Measurements from ENCODE around the gene EFNA4. TPM values are rescaled to one million over a fixed set of nuclear protein-coding genes. Genes with fewer than 3 reads are reported as not detected.

EFNA4 gene
- total and polyA plus RNA-seq, 2 experiments from 2014 or later: 4.6 to 5.5 TPM

GRCh38 chr1:155052439-155053395 lies 10.8 kb upstream of the EFNA4 start:
- H3K79me2 ChIP-seq (ENCODE audit: insufficient read depth): no peaks in the 10 kb centered on the region
- H3K4me1 ChIP-seq (ENCODE audit: insufficient read depth): peaks cover 9% of the 10 kb centered on the region
- no peaks in the 10 kb centered on the region for H3K9me3 ChIP-seq (ENCODE audit: low read depth)
- H3K27me3 ChIP-seq (replicated peaks; ENCODE audit: insufficient read depth): no peaks in the 10 kb centered on the region
- peak overlapping the region; percentile 74 for H3K4me3 ChIP-seq
- no peak for TF ChIP-seq EZH2phosphoT487 (IDR thresholded peaks at IDR 0.05; ENCODE audit: insufficient read depth, low read depth)
- TF ChIP-seq EZH2 (IDR thresholded peaks at IDR 0.05; ENCODE audit: insufficient read depth, poor library complexity, severe bottlenecking): no peak
- no peaks in the 10 kb centered on the region for H3K36me3 ChIP-seq (ENCODE audit: low read depth)
- in situ Hi-C loops (cut with MboI): no loop called here
- H3F3A ChIP-seq (ENCODE audit: insufficient read depth): peaks cover 10% of the 10 kb centered on the region
- peak; percentile 37 for DNase-seq
- peak overlapping the region; percentile 70 for H2AFZ ChIP-seq
- WGBS, 2 experiments (ENCODE audit: low coverage in 1 of 2, low lambda C conversion rate in 2 of 2, missing lambda C conversion rate in 2 of 2): 62% methylated on average over 11 to 12 of the region's 12 CpGs
- H3K9ac ChIP-seq: peak overlapping the region; percentile 75
- H4K20me1 ChIP-seq (ENCODE audit: insufficient read depth): no peaks in the 10 kb centered on the region
- H3K27ac ChIP-seq: no peak overlapping the region
- peak overlapping the region; percentile 84 for H3K4me2 ChIP-seq (ENCODE audit: unreplicated experiment)
- no peaks in the 10 kb centered on the region for H3K9me2 ChIP-seq (ENCODE audit: insufficient read depth)

GRCh38 chr1:155053531-155054105 lies 9.9 kb upstream of the EFNA4 start:
- Histone ChIP-seq H3K9me2 (ENCODE audit: insufficient read depth) (no peaks in the 10 kb centered on the region), H3K27me3 (replicated peaks; ENCODE audit: insufficient read depth) (no peaks in the 10 kb centered on the region), H3K4me2 (ENCODE audit: unreplicated experiment) (no peak overlapping the region), H3K27ac (no peak overlapping the region), H3K9ac (no peak overlapping the region), H2AFZ (no peak overlapping the region), H3K79me2 (ENCODE audit: insufficient read depth) (no peaks in the 10 kb centered on the region), H3F3A (ENCODE audit: insufficient read depth) (peaks cover 10% of the 10 kb centered on the region), H3K4me3 (no peak overlapping the region), H3K4me1 (ENCODE audit: insufficient read depth) (peaks cover 9% of the 10 kb centered on the region), H4K20me1 (ENCODE audit: insufficient read depth) (no peaks in the 10 kb centered on the region), H3K36me3 (ENCODE audit: low read depth) (no peaks in the 10 kb centered on the region), H3K9me3 (ENCODE audit: low read depth) (no peaks in the 10 kb centered on the region)
- DNase-seq: no peak
- in situ Hi-C loops (cut with MboI): no loop called here
- WGBS, 2 experiments (ENCODE audit: low coverage in 1 of 2, low lambda C conversion rate in 2 of 2, missing lambda C conversion rate in 2 of 2): 88 to 97% methylated on average over 7 of the region's 7 CpGs
- TF ChIP-seq EZH2 (IDR thresholded peaks at IDR 0.05; ENCODE audit: insufficient read depth, poor library complexity, severe bottlenecking) (no peak), EZH2phosphoT487 (IDR thresholded peaks at IDR 0.05; ENCODE audit: insufficient read depth, low read depth) (no peak)

GRCh38 chr1:155057104-155057503 lies 6.4 kb upstream of the EFNA4 start:
- Histone ChIP-seq H3K4me1 (ENCODE audit: insufficient read depth) (no peaks in the 10 kb centered on the region), H3K9ac (no peak overlapping the region), H3F3A (ENCODE audit: insufficient read depth) (no peaks in the 10 kb centered on the region), H3K9me2 (ENCODE audit: insufficient read depth) (no peaks in the 10 kb centered on the region), H3K4me2 (ENCODE audit: unreplicated experiment) (no peak overlapping the region), H3K9me3 (ENCODE audit: low read depth) (no peaks in the 10 kb centered on the region), H2AFZ (no peak overlapping the region), H4K20me1 (ENCODE audit: insufficient read depth) (no peaks in the 10 kb centered on the region), H3K27me3 (replicated peaks; ENCODE audit: insufficient read depth) (no peaks in the 10 kb centered on the region), H3K27ac (no peak overlapping the region), H3K79me2 (ENCODE audit: insufficient read depth) (no peaks in the 10 kb centered on the region), H3K36me3 (ENCODE audit: low read depth) (no peaks in the 10 kb centered on the region), H3K4me3 (no peak overlapping the region)
- DNase-seq: no peak
- WGBS, 2 experiments (ENCODE audit: low coverage in 1 of 2, low lambda C conversion rate in 2 of 2, missing lambda C conversion rate in 2 of 2): 88% methylated on average over 8 of the region's 8 CpGs
- TF ChIP-seq EZH2phosphoT487 (IDR thresholded peaks at IDR 0.05; ENCODE audit: insufficient read depth, low read depth) (no peak), EZH2 (IDR thresholded peaks at IDR 0.05; ENCODE audit: insufficient read depth, poor library complexity, severe bottlenecking) (no peak)
- in situ Hi-C loops (cut with MboI): no loop called here

- Histone ChIP-seq H3K9me2 (ENCODE audit: insufficient read depth) (no peaks in the 10 kb centered on the region), H3K79me2 (ENCODE audit: insufficient read depth) (no peaks in the 10 kb centered on the region), H3K9ac (no peak overlapping the region), H3K27ac (no peak overlapping the region), H3K4me3 (no peak overlapping the region), H3F3A (ENCODE audit: insufficient read depth) (no peaks in the 10 kb centered on the region), H3K4me2 (ENCODE audit: unreplicated experiment) (no peak overlapping the region), H4K20me1 (ENCODE audit: insufficient read depth) (no peaks in the 10 kb centered on the region), H3K27me3 (replicated peaks; ENCODE audit: insufficient read depth) (no peaks in the 10 kb centered on the region), H3K4me1 (ENCODE audit: insufficient read depth) (no peaks in the 10 kb centered on the region), H3K9me3 (ENCODE audit: low read depth) (no peaks in the 10 kb centered on the region), H2AFZ (no peak overlapping the region), H3K36me3 (ENCODE audit: low read depth) (no peaks in the 10 kb centered on the region)
- in situ Hi-C loops (cut with MboI): no loop called here
- 96 to 98% methylated on average over 13 of the region's 13 CpGs for WGBS, 2 experiments (ENCODE audit: low coverage in 1 of 2, low lambda C conversion rate in 2 of 2, missing lambda C conversion rate in 2 of 2)
- no peak for TF ChIP-seq EZH2phosphoT487 (IDR thresholded peaks at IDR 0.05; ENCODE audit: insufficient read depth, low read depth)
- TF ChIP-seq EZH2 (IDR thresholded peaks at IDR 0.05; ENCODE audit: insufficient read depth, poor library complexity, severe bottlenecking): no peak
- no peak for DNase-seq
These were observed 5.7 kb upstream of the EFNA4 start for GRCh38 chr1:155057788-155058211.

Data from GM23248 (cell line).